K562 (cell line): ENCODE results near the gene LYST. TPM values are rescaled to one million over a fixed set of nuclear protein-coding genes. Genes with fewer than 3 reads are reported as not detected.

Experiments
- ATAC-seq: fragments of 200-7000 bp; cut with Tn5 transposase; 3 replicates; pipeline ENCODE4 v1.9.1; 2020; ENCODE audit warnings: moderate library complexity
- BruUV-seq: library from RNA; stranded (reverse); fragments of 400-500 nt; replicated peaks from 2 replicates; lab custom pipeline; 2021; lab: Mats Ljungman, UMichigan
- CTCF ChIA-PET: fragments of 300-600 bp; formaldehyde crosslinking; extraction: SDS; loops from one replicate; lab custom pipeline; 2021; ENCODE audit warnings: low intra/inter-chr PET ratio; lab: Yijun Ruan, JAX
- POLR2A ChIA-PET: fragments of 300-600, 350-650 bp; sonication (Branson Sonifier 250); formaldehyde crosslinking; extraction: SDS; loops from one replicate; lab custom pipeline; 2021; ENCODE audit warnings: antibody characterized with exemption, inconsistent platforms; lab: Yijun Ruan, JAX
- DNase-seq, 4 experiments: peaks; one replicate each; pipeline versions ENCODE4 v3.0.0 to v3.0.0-alpha.2; 2011 to 2018; ENCODE audit warnings: low spot score in 3 of 4, mixed read lengths in 3 of 4; ENCODE audit errors: extremely low read depth in 1 of 4
- FAIRE-seq: peaks from 2 replicates; lab custom pipeline; 2011; peaks lifted over from hg19 to GRCh38; lab: Jason Lieb, UNC
- H2AFZ ChIP-seq: 2 replicates; pipeline ENCODE4 v1.6.0; 2011; ENCODE audit warnings: low read depth, low read length, control low read depth, inconsistent platforms
- H3K27ac ChIP-seq: fragments of 200-600 bp; 3 replicates; pipeline ENCODE4 v1.8.0; 2011; ENCODE audit warnings: low read depth, mild to moderate bottlenecking, control low read depth, inconsistent platforms, low read length, moderate library complexity, mixed read lengths; ENCODE audit errors: extremely low read depth
- H3K27me3 ChIP-seq, 2 experiments: fragments of 300-600 bp in 1 of 2; 2 replicates in 1 of 2; 3 replicates in 1 of 2; pipeline versions ENCODE4 v1.6.0 to v1.8.0; 2011; ENCODE audit warnings: inconsistent platforms in 2 of 2, low read length in 2 of 2, mild to moderate bottlenecking in 1 of 2, mixed read lengths in 1 of 2, moderate library complexity in 1 of 2; ENCODE audit not compliant: control insufficient read depth in 2 of 2, insufficient read depth in 2 of 2
- H3K36me3 ChIP-seq: fragments of 300-600 bp; 3 replicates; pipeline ENCODE4 v1.8.0; 2011; ENCODE audit warnings: mild to moderate bottlenecking, low read length, inconsistent platforms; ENCODE audit not compliant: control insufficient read depth, insufficient read depth
- H3K4me1 ChIP-seq, 2 experiments: fragments of 200-600 bp in 1 of 2; replicated peaks in 1 of 2; 2 replicates in 1 of 2; 3 replicates in 1 of 2; pipeline versions ENCODE4 v1.5.1 to v1.8.0; 2011; ENCODE audit warnings: inconsistent platforms in 2 of 2, low read length in 2 of 2, mild to moderate bottlenecking in 1 of 2, mixed read lengths in 1 of 2, moderate library complexity in 1 of 2; ENCODE audit not compliant: control insufficient read depth in 2 of 2, insufficient read depth in 2 of 2
- H3K4me2 ChIP-seq: 2 replicates; pipeline ENCODE4 v1.6.1; 2011; ENCODE audit warnings: low read length, control low read depth, inconsistent platforms, mixed read lengths; ENCODE audit not compliant: insufficient read depth
- H3K4me3 ChIP-seq: fragments of 200-600 bp; sonication (generic), shearing (Covaris generic); 2 replicates; pipeline ENCODE4 v1.5.1; 2016; ENCODE audit warnings: control low read depth, inconsistent platforms
- H3K79me2 ChIP-seq: fragments of 200-600 bp; 3 replicates; pipeline ENCODE4 v1.8.0; 2011; ENCODE audit warnings: low read length, inconsistent platforms; ENCODE audit not compliant: control insufficient read depth, insufficient read depth
- H3K9ac ChIP-seq, 2 experiments: 2 replicates each; pipeline versions ENCODE4 v1.6.0 to v1.6.1; 2011; ENCODE audit warnings: low read depth in 2 of 2, low read length in 2 of 2, control low read depth in 1 of 2, inconsistent platforms in 1 of 2, mild to moderate bottlenecking in 1 of 2, mixed read lengths in 1 of 2; ENCODE audit not compliant: insufficient read depth in 1 of 2
- H3K9me1 ChIP-seq: one replicate; pipeline ENCODE4 v1.6.0; 2011; ENCODE audit warnings: inconsistent platforms, mild to moderate bottlenecking, low read length, moderate library complexity; ENCODE audit not compliant: control insufficient read depth, insufficient read depth
- H3K9me3 ChIP-seq: replicated peaks from 2 replicates; pipeline ENCODE4 v1.5.1; 2011; ENCODE audit warnings: low read depth, low read length, inconsistent platforms; ENCODE audit not compliant: control insufficient read depth, insufficient read depth
- H4K20me1 ChIP-seq: replicated peaks from 2 replicates; pipeline ENCODE4 v1.6.1; 2011; ENCODE audit warnings: low read length, inconsistent platforms, mixed read lengths; ENCODE audit not compliant: control insufficient read depth, insufficient read depth
- ARID2 ChIP-seq: fragments of 450-650 bp; IDR thresholded peaks from 2 replicates; pipeline ENCODE4 v1.6.1; 2017; ENCODE audit warnings: antibody characterized with exemption, mild to moderate bottlenecking
- EHMT2 ChIP-seq: fragments of 450-650 bp; IDR thresholded peaks from 2 replicates; pipeline ENCODE4 v1.6.1; 2018; ENCODE audit warnings: antibody characterized with exemption
- NCOA4 ChIP-seq: fragments of 450-650 bp; IDR thresholded peaks from 2 replicates; pipeline ENCODE4 v1.6.1; 2018; ENCODE audit warnings: mild to moderate bottlenecking; ENCODE audit not compliant: partially characterized antibody
- NFATC3 ChIP-seq: fragments of 450-650 bp; IDR thresholded peaks from 2 replicates; pipeline ENCODE4 v1.6.1; 2017; ENCODE audit warnings: mild to moderate bottlenecking
- NR2C1 ChIP-seq, 2 experiments: fragments of 450-650 bp; IDR thresholded peaks; 2 replicates each; pipeline ENCODE4 v1.6.1; 2017; ENCODE audit warnings: mild to moderate bottlenecking in 2 of 2, antibody characterized with exemption in 1 of 2, inconsistent platforms in 1 of 2, missing compliant biosample characterization in 1 of 2, missing genetic modification characterization in 1 of 2
- POLR2A ChIP-seq: fragments of 450-650 bp; conservative IDR thresholded peaks from 2 replicates; pipeline ENCODE4 v1.6.1; 2016
- RFX5 ChIP-seq: IDR thresholded peaks from 2 replicates; pipeline ENCODE4 v1.6.1; 2011; ENCODE audit warnings: low read depth, mild to moderate bottlenecking, improper control_type of control experiment, low read length
- SREBF1 ChIP-seq: fragments of 150-350 bp; IDR thresholded peaks from 2 replicates; pipeline ENCODE4 v1.6.1; 2014; ENCODE audit warnings: antibody characterized with exemption, low read depth, low read length, borderline replicate concordance
- SUPT5H ChIP-seq: fragments of 450-650 bp; IDR thresholded peaks from 2 replicates; pipeline ENCODE4 v1.6.1; 2016
- TAL1 ChIP-seq: fragments of 450-650 bp; IDR thresholded peaks from 2 replicates; pipeline ENCODE4 v1.6.1; 2016; ENCODE audit warnings: mild to moderate bottlenecking
- TOE1 ChIP-seq, 2 experiments: fragments of 450-650 bp in 1 of 2; sonication (generic) in 1 of 2; formaldehyde crosslinking in 1 of 2; IDR thresholded peaks; 2 replicates each; pipeline versions ENCODE4 v1.7.1 to v1.8.0; 2016 to 2022; ENCODE audit warnings: borderline replicate concordance in 2 of 2, mild to moderate bottlenecking in 2 of 2, antibody characterized with exemption in 1 of 2, inconsistent platforms in 1 of 2, low read depth in 1 of 2, missing genetic modification reagents in 1 of 2, moderate library complexity in 1 of 2
- ZBTB1 ChIP-seq: sonication (generic); formaldehyde crosslinking; IDR thresholded peaks from 2 replicates; pipeline ENCODE4 v1.8.1; 2023; ENCODE audit warnings: missing genetic modification reagents, low read depth, mild to moderate bottlenecking, borderline replicate concordance
- ZFP30 ChIP-seq: fragments of 250-450 bp; sonication (Bioruptor Pico); IDR thresholded peaks from 2 replicates; pipeline ENCODE4 v1.8.0; 2022; ENCODE audit warnings: moderate library complexity, mild to moderate bottlenecking, inconsistent platforms, borderline replicate concordance
- ZNF239 ChIP-seq: fragments of 250-450 bp; sonication (Bioruptor Pico); IDR thresholded peaks from 2 replicates; pipeline ENCODE4 v1.4.0; 2020; ENCODE audit warnings: mild to moderate bottlenecking
- ZSCAN29 ChIP-seq: fragments of 450-650 bp; IDR thresholded peaks from 2 replicates; pipeline ENCODE4 v1.6.1; 2017
- WGBS: fragments of 100-300 bp; shearing (Covaris generic); methylation state at CpG from one replicate; pipeline ENCODE4 v1.1.6; 2016; ENCODE audit warnings: low coverage, mixed read lengths; ENCODE audit not compliant: insufficient coverage; ENCODE audit errors: missing lambda C conversion rate; 5-methylcytosine and 5-hydroxymethylcytosine counted together
- in situ Hi-C: fragments of 300-500 bp; cut with MboI; formaldehyde crosslinking; loops from 4 replicates; pipeline ENCODE4 v1.15.0; 2018; ENCODE audit warnings: inconsistent platforms, mixed read lengths
- intact Hi-C: fragments of 100-400 bp; cut with micrococcal nuclease; formaldehyde crosslinking; loops from 2 replicates; pipeline ENCODE4 v1.14.2; 2022
- polyA plus RNA-seq, 8 experiments: library from polyadenylated mRNA; depleted of rRNA in 4 of 8; stranded (reverse) in 5 of 8; unstranded in 3 of 8; fragments of >200 nt; fragmentation: Nextera tagmentation in 2 of 8; fragmentation: Illumina TruSeq in 1 of 8; extraction: Ambion mirVana in 2 of 8; extraction: Trizol in 1 of 8; gene quantifications; 2 replicates each; pipeline versions ENCODE4 v1.2.1 to v1.2.3, GENCODE V29; 2011 to 2014; ENCODE audit warnings: inconsistent platforms in 1 of 8, missing spikeins in 1 of 8
- total RNA-seq, 7 experiments: library from RNA; depleted of rRNA in 6 of 7; stranded (reverse); fragments of >200 nt in 6 of 7; fragmentation: Illumina TruSeq in 2 of 7; extraction: Trizol in 2 of 7; gene quantifications; 2 replicates each; pipeline versions ENCODE4 v1.2.1 to v1.2.3, GENCODE V29; 2011 to 2021; ENCODE audit warnings: low replicate concordance in 1 of 7
- TF ChIP-seq, protein P1 (sequence below): sonication (generic); formaldehyde crosslinking; IDR thresholded peaks from 2 replicates; pipeline ENCODE4 v1.8.0; 2022; ENCODE audit warnings: missing genetic modification reagents, mild to moderate bottlenecking, borderline replicate concordance
- TF ChIP-seq, protein P2 (sequence below), 2 experiments: IDR thresholded peaks in 1 of 2; conservative IDR thresholded peaks in 1 of 2; 2 replicates each; pipeline ENCODE4 v1.6.1; 2016; ENCODE audit warnings: low read depth in 2 of 2, mild to moderate bottlenecking in 1 of 2, missing compliant biosample characterization in 1 of 2, missing genetic modification characterization in 1 of 2, moderate library complexity in 1 of 2

LYST gene
- total and polyA plus RNA-seq, 9 of the 15 experiments (the other 6 are each of a cell fraction or from before 2014, with no cell fraction given), result 0.73 to 2.4 (median 1.4) TPM

DNA sequence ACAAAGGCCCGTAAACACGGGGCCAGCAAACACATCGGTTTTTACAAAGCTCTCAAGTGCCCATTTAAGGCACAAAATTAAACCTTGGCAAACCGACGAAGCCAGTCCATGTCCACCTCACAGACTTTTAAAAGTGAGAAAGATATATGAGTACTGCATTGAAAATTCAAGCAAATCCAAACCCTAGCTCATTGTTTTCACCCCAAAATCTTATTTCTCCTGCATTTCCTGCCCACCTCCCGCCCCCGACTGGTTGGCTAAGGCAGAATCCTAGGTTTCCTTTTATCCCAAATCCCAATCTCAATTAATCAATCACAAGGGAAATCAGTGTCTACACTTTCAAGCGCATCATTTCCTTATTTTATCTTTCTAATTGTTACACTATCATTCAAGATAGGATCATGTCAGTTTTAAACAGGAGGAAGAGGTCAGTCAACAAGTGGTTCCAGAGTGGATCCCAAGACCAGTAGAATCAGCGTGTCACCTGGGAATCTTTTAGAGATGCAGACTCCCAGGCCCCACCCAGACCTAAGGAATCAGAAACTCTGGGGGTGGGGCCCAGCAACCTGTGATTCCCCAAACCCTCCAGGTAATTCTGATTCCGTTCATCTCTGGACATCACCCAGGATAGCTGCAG is 215.4 kb downstream of the LYST start:
- no peak overlapping the region for H3K4me3 ChIP-seq
- CTCF ChIA-PET, result interaction anchor here (0.6 kb wide), 1 partner anchor 140 kb away, joined by 3 read pairs; no protein-coding TSS in a partner anchor

More for the DNA sequence above, 215.4 kb downstream of the LYST start:
- intact Hi-C loops, result no loop called here
- ATAC-seq (no peak), FAIRE-seq (no peak), DNase-seq (no peak)
- Histone ChIP-seq H3K9me1 (no peaks in the 10 kb centered on the region), H3K4me1 (peaks cover 0 to 10% of the 10 kb centered on the region in 2 experiments; a peak in 1 of 5 replicates), H3K36me3 (no peaks in the 10 kb centered on the region), H3K79me2 (no peaks in the 10 kb centered on the region), H3K9me3 (no peaks in the 10 kb centered on the region), H2AFZ (no peak overlapping the region), H3K27me3 (peaks cover 13 to 40% of the 10 kb centered on the region in 2 experiments), H3K4me2 (no peak overlapping the region), H3K27ac (no peak overlapping the region), H4K20me1 (no peaks in the 10 kb centered on the region), H3K9ac (no peak overlapping the region)
- POLR2A ChIA-PET, result interaction anchor here (0.5 kb wide), 1 partner anchor 138 kb away, joined by 3 read pairs; no protein-coding TSS in a partner anchor
- 19% methylated on average over 10 of the region's 10 CpGs for WGBS
- TF ChIP-seq ZNF239 (CRISPR knock-in tag) (no peak), ZFP30 (CRISPR knock-in tag) (no peak), TOE1 (IDR thresholded peaks at IDR 0.05; ENCODE audit: borderline replicate concordance) (no peak), TOE1 (CRISPR knock-in tag; IDR thresholded peaks at IDR 0.05; ENCODE audit: borderline replicate concordance, low read depth) (no peak), NCOA4 (no peak), TAL1 (no peak), SUPT5H (no peak), NR2C1 (IDR thresholded peaks at IDR 0.05) (no peak), NR2C1 (tag; IDR thresholded peaks at IDR 0.05) (no peak), ZBTB1 (CRISPR knock-in tag) (no peak), ZSCAN29 (no peak), RFX5 (no peak), EHMT2 (no peak), ARID2 (no peak), SREBF1 (no peak), POLR2A (no peak), NFATC3 (no peak)
- TF ChIP-seq, protein P1, sequence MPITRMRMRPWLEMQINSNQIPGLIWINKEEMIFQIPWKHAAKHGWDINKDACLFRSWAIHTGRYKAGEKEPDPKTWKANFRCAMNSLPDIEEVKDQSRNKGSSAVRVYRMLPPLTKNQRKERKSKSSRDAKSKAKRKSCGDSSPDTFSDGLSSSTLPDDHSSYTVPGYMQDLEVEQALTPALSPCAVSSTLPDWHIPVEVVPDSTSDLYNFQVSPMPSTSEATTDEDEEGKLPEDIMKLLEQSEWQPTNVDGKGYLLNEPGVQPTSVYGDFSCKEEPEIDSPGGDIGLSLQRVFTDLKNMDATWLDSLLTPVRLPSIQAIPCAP (CRISPR knock-in tag), result no peak
- TF ChIP-seq, protein P2, sequence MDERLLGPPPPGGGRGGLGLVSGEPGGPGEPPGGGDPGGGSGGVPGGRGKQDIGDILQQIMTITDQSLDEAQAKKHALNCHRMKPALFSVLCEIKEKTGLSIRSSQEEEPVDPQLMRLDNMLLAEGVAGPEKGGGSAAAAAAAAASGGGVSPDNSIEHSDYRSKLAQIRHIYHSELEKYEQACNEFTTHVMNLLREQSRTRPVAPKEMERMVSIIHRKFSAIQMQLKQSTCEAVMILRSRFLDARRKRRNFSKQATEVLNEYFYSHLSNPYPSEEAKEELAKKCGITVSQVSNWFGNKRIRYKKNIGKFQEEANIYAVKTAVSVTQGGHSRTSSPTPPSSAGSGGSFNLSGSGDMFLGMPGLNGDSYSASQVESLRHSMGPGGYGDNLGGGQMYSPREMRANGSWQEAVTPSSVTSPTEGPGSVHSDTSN (CRISPR knock-in tag; IDR thresholded peaks at IDR 0.05; ENCODE audit: low read depth), result no peak
- TF ChIP-seq, protein P2 (tag; conservative IDR thresholded peaks at IDR 0.05; ENCODE audit: low read depth), result no peak
- BruUV-seq, result no TSS peak
- in situ Hi-C loops, result no loop called here
